GM23338 (cell line): ENCODE results near the gene XYLT1.

ENCODE experiments used
- CTCF ChIP-seq, 2 experiments: fragments of 200-600 bp in 1 of 2; sonication (generic) in 1 of 2; conservative IDR thresholded peaks; 2 replicates each; pipeline versions ENCODE4 v1.5.1 to v1.6.1; 2016 to 2017; ENCODE audit warnings: antibody characterized with exemption in 2 of 2, low read depth in 2 of 2, mild to moderate bottlenecking in 2 of 2, moderate library complexity in 1 of 2
- EZH2 ChIP-seq: fragments of 200-600 bp; sonication (generic); IDR thresholded peaks from one replicate; pipeline ENCODE4 v1.8.0; 2017; ENCODE audit warnings: antibody characterized with exemption, mild to moderate bottlenecking, low read depth; ENCODE audit not compliant: unreplicated experiment
- EZH2phosphoT487 ChIP-seq: fragments of 200-600 bp; sonication (generic); IDR thresholded peaks from one replicate; pipeline ENCODE4 v1.8.1; 2018; ENCODE audit warnings: antibody characterized with exemption; ENCODE audit not compliant: unreplicated experiment
- NANOG ChIP-seq: IDR thresholded peaks from 2 replicates; pipeline ENCODE4 v1.6.1; 2016; ENCODE audit warnings: antibody characterized with exemption, borderline replicate concordance

GRCh38 chr16:17211797-17212196 lies 259.0 kb downstream of the XYLT1 start:
- TF ChIP-seq EZH2phosphoT487: no peak
- TF ChIP-seq CTCF (conservative IDR thresholded peaks at IDR 0.05; ENCODE audit: low read depth in 2 of 2): peak; percentile 86 to 90
- no peak for TF ChIP-seq EZH2
- TF ChIP-seq NANOG: no peak
